ENCODE data around the gene TMEM52.

TMEM52 gene

GRCh38 chr1:1954015-1954414 lies 34.9 kb upstream of the TMEM52 start:
- no peak for ATAC-seq
- TF ChIP-seq PPARA (CRISPR knock-in tag; IDR thresholded peaks at IDR 0.05; ENCODE audit: borderline replicate concordance) (no peak), RARB (CRISPR knock-in tag; IDR thresholded peaks at IDR 0.05) (no peak), ESRRG (CRISPR knock-in tag; IDR thresholded peaks at IDR 0.05) (no peak), BACH2 (CRISPR knock-in tag; IDR thresholded peaks at IDR 0.05; ENCODE audit: borderline replicate concordance) (no peak), ZFP3 (CRISPR knock-in tag; IDR thresholded peaks at IDR 0.05) (no peak), PATZ1 (CRISPR knock-in tag; IDR thresholded peaks at IDR 0.05; ENCODE audit: borderline replicate concordance) (no peak)

GRCh38 chr1:1950940-1951339 lies 31.9 kb upstream of the TMEM52 start:
- TF ChIP-seq ARNTL (CRISPR knock-in tag; IDR thresholded peaks at IDR 0.05; ENCODE audit: borderline replicate concordance, low read depth) (no peak), ZC3H10 (CRISPR knock-in tag; IDR thresholded peaks at IDR 0.05) (no peak)
- no peak for ATAC-seq

GRCh38 chr1:1948783-1949182 lies 29.7 kb upstream of the TMEM52 start:
- ATAC-seq = no peak
- TF ChIP-seq ZFP30 (CRISPR knock-in tag; IDR thresholded peaks at IDR 0.05) (no peak), ZNF8 (CRISPR knock-in tag; IDR thresholded peaks at IDR 0.05) (no peak), CSDC2 (CRISPR knock-in tag; IDR thresholded peaks at IDR 0.05) (no peak), CSRNP3 (CRISPR knock-in tag; IDR thresholded peaks at IDR 0.05) (no peak), POU6F1 (CRISPR knock-in tag; IDR thresholded peaks at IDR 0.05; ENCODE audit: borderline replicate concordance, low read depth) (no peak), TCF4 (CRISPR knock-in tag; IDR thresholded peaks at IDR 0.05; ENCODE audit: borderline replicate concordance) (no peak)

GRCh38 chr1:1947493-1947892 lies 28.4 kb upstream of the TMEM52 start:
- TF ChIP-seq POU6F1 (CRISPR knock-in tag; IDR thresholded peaks at IDR 0.05; ENCODE audit: borderline replicate concordance, low read depth) = no peak
- no peak for TF ChIP-seq TSHZ2 (CRISPR knock-in tag; IDR thresholded peaks at IDR 0.05)

GRCh38 chr1:1946540-1946939 lies 27.5 kb upstream of the TMEM52 start:
- TF ChIP-seq GLIS3 (CRISPR knock-in tag; IDR thresholded peaks at IDR 0.05) (no peak), ISL1 (CRISPR knock-in tag; IDR thresholded peaks at IDR 0.05) (no peak), POU6F1 (CRISPR knock-in tag; IDR thresholded peaks at IDR 0.05; ENCODE audit: borderline replicate concordance, low read depth) (no peak), PATZ1 (CRISPR knock-in tag; IDR thresholded peaks at IDR 0.05; ENCODE audit: borderline replicate concordance) (no peak), SNAI2 (CRISPR knock-in tag; IDR thresholded peaks at IDR 0.05) (no peak), OSR1 (CRISPR knock-in tag; IDR thresholded peaks at IDR 0.05) (no peak), BACH2 (CRISPR knock-in tag; IDR thresholded peaks at IDR 0.05; ENCODE audit: borderline replicate concordance) (no peak), ZFP30 (CRISPR knock-in tag; IDR thresholded peaks at IDR 0.05) (no peak)
- no peak for ATAC-seq

More at GRCh38 chr1:1947493-1947892, 28.4 kb upstream of the TMEM52 start:
- ATAC-seq = no peak

Measured in SK-N-SH treated with all-trans-retinoic acid at 6 μM for 48 hours (cell line).